ENCODE data around the gene INTS1.

GRCh38 chr7:1536455-1536742 lies 32.2 kb upstream of the INTS1 start:
- TF ChIP-seq CTCF (IDR thresholded peaks at IDR 0.05) = no peak
- no peak for TF ChIP-seq ZNF512 (CRISPR knock-in tag; IDR thresholded peaks at IDR 0.05; ENCODE audit: borderline replicate concordance)
- no peak for TF ChIP-seq JAZF1 (CRISPR knock-in tag; IDR thresholded peaks at IDR 0.05)
- no peak for TF ChIP-seq ELF4 (CRISPR knock-in tag; IDR thresholded peaks at IDR 0.05; ENCODE audit: low read depth)
- TF ChIP-seq SP1 (CRISPR knock-in tag; conservative IDR thresholded peaks at IDR 0.05) = no peak
- TF ChIP-seq E2F1 (CRISPR knock-in tag; IDR thresholded peaks at IDR 0.05) = no peak
- no peak for TF ChIP-seq ZNF416 (CRISPR knock-in tag; IDR thresholded peaks at IDR 0.05)
- no peak for TF ChIP-seq MAX (CRISPR knock-in tag; IDR thresholded peaks at IDR 0.05)
- TF ChIP-seq TCF7 (CRISPR knock-in tag; IDR thresholded peaks at IDR 0.05; ENCODE audit: low read depth) = no peak
- no peak for TF ChIP-seq AFF4 (CRISPR knock-in tag; IDR thresholded peaks at IDR 0.05; ENCODE audit: borderline replicate concordance)
- no peak for TF ChIP-seq ZBTB21 (CRISPR knock-in tag; IDR thresholded peaks at IDR 0.05; ENCODE audit: borderline replicate concordance)
